ENCODE data around the gene ARHGEF28.

The ARHGEF28 gene

DNA sequence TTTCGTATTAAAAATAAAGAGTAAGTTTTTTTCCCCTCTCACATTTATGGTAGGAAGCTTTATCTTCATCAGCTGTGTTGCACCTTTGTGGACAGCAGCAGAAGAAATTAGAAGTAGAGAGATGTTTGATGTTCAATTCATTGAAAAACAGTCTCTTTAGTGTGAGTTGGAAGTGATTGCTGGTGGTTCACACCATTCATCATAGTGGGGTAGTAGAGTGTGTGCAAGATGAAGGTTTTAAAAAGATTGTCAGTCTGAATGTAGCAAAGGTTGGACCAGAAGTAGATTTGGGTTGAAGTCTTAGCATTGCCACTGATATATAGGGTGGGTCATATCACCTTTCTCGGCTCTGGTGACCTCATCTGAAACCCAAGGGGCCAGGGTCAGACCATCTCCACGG, 10.4 kb downstream of the ARHGEF28 start:
- Histone ChIP-seq H3F3A (ENCODE audit: control insufficient read depth, insufficient read depth) (no peaks in the 10 kb centered on the region), H3K4me3 (ENCODE audit: low read length) (no peak overlapping the region), H3K36me3 (ENCODE audit: control insufficient read depth, low read length) (no peaks in the 10 kb centered on the region), H3K9me2 (replicated peaks; ENCODE audit: control insufficient read depth, low read length) (no peaks in the 10 kb centered on the region), H3K27ac (ENCODE audit: low read depth, low read length) (no peak overlapping the region), H3K4me2 (ENCODE audit: low read length) (no peak overlapping the region), H3K79me2 (ENCODE audit: control insufficient read depth, low read length) (no peaks in the 10 kb centered on the region), H3K9me3 (ENCODE audit: control insufficient read depth, insufficient read depth, low read length) (no peaks in the 10 kb centered on the region), H4K20me1 (ENCODE audit: control insufficient read depth, insufficient read depth, low read depth, low read length) (no peaks in the 10 kb centered on the region), H3K4me1 (ENCODE audit: control insufficient read depth, low read length) (no peaks in the 10 kb centered on the region), H3K27me3 (ENCODE audit: control insufficient read depth, low read length) (no peaks in the 10 kb centered on the region; the same call in 1 of the 2 replicates)
- no peak for TF ChIP-seq EZH2phosphoT487 (IDR thresholded peaks at IDR 0.05; ENCODE audit: borderline replicate concordance, low read length)
- TF ChIP-seq, protein P1, sequence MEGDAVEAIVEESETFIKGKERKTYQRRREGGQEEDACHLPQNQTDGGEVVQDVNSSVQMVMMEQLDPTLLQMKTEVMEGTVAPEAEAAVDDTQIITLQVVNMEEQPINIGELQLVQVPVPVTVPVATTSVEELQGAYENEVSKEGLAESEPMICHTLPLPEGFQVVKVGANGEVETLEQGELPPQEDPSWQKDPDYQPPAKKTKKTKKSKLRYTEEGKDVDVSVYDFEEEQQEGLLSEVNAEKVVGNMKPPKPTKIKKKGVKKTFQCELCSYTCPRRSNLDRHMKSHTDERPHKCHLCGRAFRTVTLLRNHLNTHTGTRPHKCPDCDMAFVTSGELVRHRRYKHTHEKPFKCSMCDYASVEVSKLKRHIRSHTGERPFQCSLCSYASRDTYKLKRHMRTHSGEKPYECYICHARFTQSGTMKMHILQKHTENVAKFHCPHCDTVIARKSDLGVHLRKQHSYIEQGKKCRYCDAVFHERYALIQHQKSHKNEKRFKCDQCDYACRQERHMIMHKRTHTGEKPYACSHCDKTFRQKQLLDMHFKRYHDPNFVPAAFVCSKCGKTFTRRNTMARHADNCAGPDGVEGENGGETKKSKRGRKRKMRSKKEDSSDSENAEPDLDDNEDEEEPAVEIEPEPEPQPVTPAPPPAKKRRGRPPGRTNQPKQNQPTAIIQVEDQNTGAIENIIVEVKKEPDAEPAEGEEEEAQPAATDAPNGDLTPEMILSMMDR (IDR thresholded peaks at IDR 0.05; ENCODE audit: low read depth, low read length, poor library complexity, severe bottlenecking), result no peak

- no peaks in the 10 kb centered on the region for H3K9me2 ChIP-seq (replicated peaks; ENCODE audit: control insufficient read depth, low read length)
- no peaks in the 10 kb centered on the region for H3F3A ChIP-seq (ENCODE audit: control insufficient read depth, insufficient read depth)
- H4K20me1 ChIP-seq (ENCODE audit: control insufficient read depth, insufficient read depth, low read depth, low read length), result no peaks in the 10 kb centered on the region
- H3K79me2 ChIP-seq (ENCODE audit: control insufficient read depth, low read length), result no peaks in the 10 kb centered on the region
- H3K9me3 ChIP-seq (ENCODE audit: control insufficient read depth, insufficient read depth, low read length), result no peaks in the 10 kb centered on the region
- no peak overlapping the region for H3K4me2 ChIP-seq (ENCODE audit: low read length)
- no peak overlapping the region for H3K4me3 ChIP-seq (ENCODE audit: low read length)
- H3K36me3 ChIP-seq (ENCODE audit: control insufficient read depth, low read length), result no peaks in the 10 kb centered on the region
- TF ChIP-seq, protein P1 (IDR thresholded peaks at IDR 0.05; ENCODE audit: low read depth, low read length, poor library complexity, severe bottlenecking), result no peak
- no peak for TF ChIP-seq EZH2phosphoT487 (IDR thresholded peaks at IDR 0.05; ENCODE audit: borderline replicate concordance, low read length)
- no peaks in the 10 kb centered on the region for H3K27me3 ChIP-seq (ENCODE audit: control insufficient read depth, low read length)
- H3K4me1 ChIP-seq (ENCODE audit: control insufficient read depth, low read length), result no peaks in the 10 kb centered on the region
- H3K27ac ChIP-seq (ENCODE audit: low read depth, low read length), result no peak overlapping the region
Measured at GRCh38 chr5:73637565-73637964, 11.6 kb downstream of the ARHGEF28 start.

DNA sequence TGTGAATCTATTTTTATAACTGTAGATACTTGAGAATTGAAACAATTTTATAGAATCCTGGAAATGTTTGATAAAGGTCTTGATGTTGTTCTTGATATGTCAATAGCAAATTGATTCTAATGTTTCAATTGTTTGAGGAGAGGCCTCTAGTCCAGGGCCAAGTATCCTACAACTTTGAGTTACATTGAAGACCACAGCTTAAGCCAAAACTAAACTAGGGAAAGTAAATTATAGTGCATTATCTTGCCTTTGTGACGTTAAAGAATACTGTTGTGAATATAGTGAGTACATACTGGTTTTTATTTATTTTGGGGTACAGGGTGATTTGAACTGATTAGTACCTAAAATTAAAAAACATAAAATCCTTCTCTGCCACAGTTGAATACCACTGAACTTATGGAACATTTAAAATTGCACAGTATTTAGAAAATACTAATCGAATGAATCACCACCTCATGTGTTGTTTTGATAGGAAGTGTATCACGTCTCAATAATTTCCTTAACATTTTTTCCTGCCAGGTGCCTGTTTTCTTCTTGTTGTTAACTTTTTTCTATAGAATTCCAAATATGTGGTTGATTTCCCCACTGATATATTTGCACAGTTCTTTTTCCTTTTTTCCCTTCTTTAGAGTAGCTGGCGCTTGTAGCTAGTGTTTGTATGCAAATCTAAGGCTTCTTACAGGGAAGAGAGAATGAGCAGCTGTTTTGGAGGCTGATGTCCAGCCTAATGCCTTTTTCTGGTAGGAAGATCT, 12.5 kb downstream of the ARHGEF28 start:
- Histone ChIP-seq H3K36me3 (ENCODE audit: control insufficient read depth, low read length) (no peaks in the 10 kb centered on the region), H3K79me2 (ENCODE audit: control insufficient read depth, low read length) (no peaks in the 10 kb centered on the region), H3K27me3 (ENCODE audit: control insufficient read depth, low read length) (no peaks in the 10 kb centered on the region), H3K9me2 (replicated peaks; ENCODE audit: control insufficient read depth, low read length) (no peaks in the 10 kb centered on the region), H3K4me3 (ENCODE audit: low read length) (no peak overlapping the region), H3K4me2 (ENCODE audit: low read length) (no peak overlapping the region), H3K4me1 (ENCODE audit: control insufficient read depth, low read length) (no peaks in the 10 kb centered on the region), H3K9me3 (ENCODE audit: control insufficient read depth, insufficient read depth, low read length) (no peaks in the 10 kb centered on the region), H4K20me1 (ENCODE audit: control insufficient read depth, insufficient read depth, low read depth, low read length) (no peaks in the 10 kb centered on the region), H3K27ac (ENCODE audit: low read depth, low read length) (no peak overlapping the region), H3F3A (ENCODE audit: control insufficient read depth, insufficient read depth) (no peaks in the 10 kb centered on the region)
- TF ChIP-seq EZH2phosphoT487 (IDR thresholded peaks at IDR 0.05; ENCODE audit: borderline replicate concordance, low read length), result no peak
- TF ChIP-seq, protein P1 (IDR thresholded peaks at IDR 0.05; ENCODE audit: low read depth, low read length, poor library complexity, severe bottlenecking), result no peak

All from DOHH2 (cell line).